Neutrophil (primary cell): ENCODE data around the gene SLC9B2.
A peak's percentile ranks its signal among the peaks of the same experiment; 100 is the strongest.

Source experiments
- H3K27ac ChIP-seq: fragments of 200-600 bp; sonication (generic); 2 replicates; pipeline ENCODE4 v1.5.1; 2016; ENCODE audit warnings: mild to moderate bottlenecking, moderate library complexity
- H3K27me3 ChIP-seq: fragments of 200-600 bp; sonication (generic); 2 replicates; pipeline ENCODE4 v1.6.0; 2016; ENCODE audit warnings: mild to moderate bottlenecking
- H3K36me3 ChIP-seq: fragments of 200-600 bp; sonication (generic); 2 replicates; pipeline ENCODE4 v1.5.1; 2017
- H3K4me1 ChIP-seq, 2 experiments: fragments of 200-600 bp in 1 of 2; sonication (generic) in 1 of 2; 1 replicate in 1 of 2; 2 replicates in 1 of 2; pipeline versions ENCODE4 v1.5.1 to v1.6.1; 2013 to 2016; ENCODE audit warnings: low read depth in 1 of 2, low read length in 1 of 2, mild to moderate bottlenecking in 1 of 2, moderate library complexity in 1 of 2; ENCODE audit not compliant: control insufficient read depth in 1 of 2, insufficient read depth in 1 of 2
- H3K4me3 ChIP-seq, 2 experiments: fragments of 200-600 bp in 1 of 2; sonication (generic) in 1 of 2; 1 replicate in 1 of 2; 2 replicates in 1 of 2; pipeline ENCODE4 v1.5.1; 2013 to 2016; ENCODE audit warnings: low read depth in 1 of 2, low read length in 1 of 2, mild to moderate bottlenecking in 1 of 2, moderate library complexity in 1 of 2
- H3K9me3 ChIP-seq: fragments of 200-600 bp; sonication (generic); 2 replicates; pipeline ENCODE4 v1.5.1; 2016
- TF ChIP-seq, protein P1 (sequence below): fragments of 200-600 bp; sonication (generic); IDR thresholded peaks from 2 replicates; pipeline ENCODE4 v1.5.1; 2016; ENCODE audit warnings: antibody characterized with exemption

Gene SLC9B2

DNA sequence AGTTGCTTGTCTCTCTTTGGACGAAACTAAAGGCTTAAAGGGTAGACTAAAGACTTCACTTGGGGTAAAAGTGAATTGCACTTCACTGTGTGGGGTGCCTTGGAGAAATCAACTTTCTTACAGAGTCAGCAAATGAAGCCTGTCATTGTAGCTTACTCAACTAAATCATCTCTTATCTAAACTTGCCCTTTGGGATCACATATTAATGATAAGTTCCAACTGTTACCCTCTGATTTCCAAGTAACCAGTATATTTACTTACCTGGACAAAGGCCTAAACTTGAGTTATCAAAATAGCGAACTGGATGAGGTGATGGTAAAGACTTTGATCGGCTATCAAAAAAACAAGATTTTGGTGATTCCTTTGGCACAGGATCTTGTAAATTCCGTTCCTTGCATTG, 32.0 kb upstream of the SLC9B2 start:
- no peak overlapping the region for H3K4me3 ChIP-seq
- no peaks in the 10 kb centered on the region for H3K4me1 ChIP-seq
- no peak overlapping the region for H3K27ac ChIP-seq
- TF ChIP-seq, protein P1, sequence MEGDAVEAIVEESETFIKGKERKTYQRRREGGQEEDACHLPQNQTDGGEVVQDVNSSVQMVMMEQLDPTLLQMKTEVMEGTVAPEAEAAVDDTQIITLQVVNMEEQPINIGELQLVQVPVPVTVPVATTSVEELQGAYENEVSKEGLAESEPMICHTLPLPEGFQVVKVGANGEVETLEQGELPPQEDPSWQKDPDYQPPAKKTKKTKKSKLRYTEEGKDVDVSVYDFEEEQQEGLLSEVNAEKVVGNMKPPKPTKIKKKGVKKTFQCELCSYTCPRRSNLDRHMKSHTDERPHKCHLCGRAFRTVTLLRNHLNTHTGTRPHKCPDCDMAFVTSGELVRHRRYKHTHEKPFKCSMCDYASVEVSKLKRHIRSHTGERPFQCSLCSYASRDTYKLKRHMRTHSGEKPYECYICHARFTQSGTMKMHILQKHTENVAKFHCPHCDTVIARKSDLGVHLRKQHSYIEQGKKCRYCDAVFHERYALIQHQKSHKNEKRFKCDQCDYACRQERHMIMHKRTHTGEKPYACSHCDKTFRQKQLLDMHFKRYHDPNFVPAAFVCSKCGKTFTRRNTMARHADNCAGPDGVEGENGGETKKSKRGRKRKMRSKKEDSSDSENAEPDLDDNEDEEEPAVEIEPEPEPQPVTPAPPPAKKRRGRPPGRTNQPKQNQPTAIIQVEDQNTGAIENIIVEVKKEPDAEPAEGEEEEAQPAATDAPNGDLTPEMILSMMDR = no peak
- H3K9me3 ChIP-seq = no peaks in the 10 kb centered on the region
- peaks cover 17% of the 10 kb centered on the region for H3K36me3 ChIP-seq
- H3K27me3 ChIP-seq = no peaks in the 10 kb centered on the region

DNA sequence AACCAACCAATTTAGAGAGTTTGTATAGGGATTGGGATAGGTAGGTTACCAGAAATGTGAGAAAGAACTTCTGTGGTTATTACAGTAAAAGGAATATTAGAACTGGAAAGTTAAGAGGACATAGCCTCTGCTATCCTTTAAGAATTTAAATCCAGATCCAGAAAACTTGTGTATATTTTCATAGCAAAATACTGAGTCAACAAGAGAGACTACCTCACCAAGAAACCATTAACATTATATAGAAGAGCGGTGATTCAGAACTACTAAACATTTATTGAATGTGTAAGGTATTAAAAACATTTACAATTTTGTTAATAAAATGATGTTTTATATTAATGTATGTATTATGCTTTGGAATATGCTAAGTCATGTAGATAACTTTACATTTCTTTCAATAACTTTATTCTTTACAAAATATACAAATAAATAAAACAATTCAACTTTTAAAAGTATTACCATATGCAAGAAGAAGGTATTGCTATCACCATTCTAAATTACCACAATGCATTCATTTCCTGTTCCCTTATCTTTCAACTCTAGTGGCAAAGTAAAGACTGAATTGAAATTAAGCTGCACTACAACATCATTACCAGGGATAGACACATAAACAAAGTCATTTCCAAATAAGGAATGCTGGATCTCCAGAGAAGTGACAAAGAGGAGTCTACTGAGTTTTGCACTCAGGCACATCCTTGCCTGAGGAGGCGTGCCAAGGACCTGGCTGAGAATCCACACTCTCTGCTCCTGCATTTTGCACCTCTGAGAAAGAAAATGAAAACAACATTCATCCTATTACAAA, 29.2 kb upstream of the SLC9B2 start:
- Histone ChIP-seq H3K36me3 (peaks cover 9% of the 10 kb centered on the region), H3K4me3 (no peak overlapping the region), H3K9me3 (no peaks in the 10 kb centered on the region), H3K4me1 (no peaks in the 10 kb centered on the region), H3K27me3 (no peaks in the 10 kb centered on the region), H3K27ac (no peak overlapping the region)
- TF ChIP-seq, protein P1 = no peak

GRCh38 chr4:103104886-103105285, 28.3 kb upstream of the SLC9B2 start:
- H3K4me3 ChIP-seq = no peak overlapping the region
- no peaks in the 10 kb centered on the region for H3K27me3 ChIP-seq
- TF ChIP-seq, protein P1 = no peak
- H3K9me3 ChIP-seq = no peaks in the 10 kb centered on the region
- H3K27ac ChIP-seq = no peak overlapping the region
- peaks cover 9% of the 10 kb centered on the region for H3K36me3 ChIP-seq
- peaks cover 1 to 2% of the 10 kb centered on the region in 2 experiments for H3K4me1 ChIP-seq

GRCh38 chr4:103100691-103101090, 24.1 kb upstream of the SLC9B2 start:
- Histone ChIP-seq H3K27ac (no peak overlapping the region), H3K4me1 (peaks cover 12% of the 10 kb centered on the region in 2 experiments), H3K9me3 (no peaks in the 10 kb centered on the region), H3K4me3 (no peak overlapping the region), H3K27me3 (no peaks in the 10 kb centered on the region), H3K36me3 (no peaks in the 10 kb centered on the region)
- TF ChIP-seq, protein P1 = no peak

- no peaks in the 10 kb centered on the region for H3K9me3 ChIP-seq
Observed at GRCh38 chr4:103099691-103100392, 23.3 kb upstream of the SLC9B2 start, which contains the start of gene BDH2. BDH2 (minus strand) TSS chr4:103099834; CDS start chr4:103096254, 3,580 bp downstream.

More at GRCh38 chr4:103099691-103100392, 23.3 kb upstream of the SLC9B2 start, which contains the start of gene BDH2:
- H3K4me3 ChIP-seq = peak within 1 kb of the TSS; percentile 28 to 42
- H3K27me3 ChIP-seq = no peaks in the 10 kb centered on the region
- peak within 1 kb of the TSS; percentile 27 for H3K27ac ChIP-seq
- no peaks in the 10 kb centered on the region for H3K36me3 ChIP-seq
- TF ChIP-seq, protein P1 = peak; percentile 79
- H3K4me1 ChIP-seq = peaks cover 12% of the 10 kb centered on the region in 2 experiments
